Neural cell (in vitro differentiated cells): ENCODE measurements around the gene TBP.
"Not testable (repeated sequence)": the region's sequence is repeated elsewhere in the genome, so short reads cannot be mapped to it uniquely, and the experiment has no call there.

ENCODE experiments used
- EP300 ChIP-seq: fragments of 450-650 bp; conservative IDR thresholded peaks from 2 replicates; pipeline ENCODE4 v1.6.1; 2014; ENCODE audit warnings: antibody characterized with exemption, mild to moderate bottlenecking, moderate library complexity; ENCODE audit not compliant: poor library complexity, severe bottlenecking
- REST ChIP-seq: IDR thresholded peaks from 2 replicates; pipeline ENCODE4 v1.6.1; 2012; ENCODE audit warnings: borderline replicate concordance

- not testable (repeated sequence) for TF ChIP-seq REST, EP300
Observed at GRCh38 chr6:170612256-170612804, 58.2 kb downstream of the TBP start.
